Neural cell (in vitro differentiated cells): ENCODE results near the gene FNBP1L. TPM values are rescaled to one million over a fixed set of nuclear protein-coding genes. Genes with fewer than 3 reads are reported as not detected.

Source experiments
- H2AFZ ChIP-seq: fragments of 200-600, 300-800 bp; sonication (generic), shearing (Covaris generic); 2 replicates; pipeline ENCODE4 v1.6.0; 2014; ENCODE audit warnings: low read depth, mild to moderate bottlenecking, antibody characterized with exemption, low read length, moderate library complexity
- H3F3A ChIP-seq: fragments of 200-600 bp; shearing (Covaris generic); 2 replicates; pipeline ENCODE4 v1.6.1; 2016; ENCODE audit warnings: mild to moderate bottlenecking, moderate library complexity, mixed read lengths, antibody characterized with exemption, low read length; ENCODE audit not compliant: insufficient read depth, poor library complexity, severe bottlenecking
- H3K27ac ChIP-seq: fragments of 200-600, 300-800 bp; sonication (generic), shearing (Covaris generic); 2 replicates; pipeline ENCODE4 v1.5.1; 2014; ENCODE audit warnings: mild to moderate bottlenecking, low read length, moderate library complexity
- H3K27me3 ChIP-seq: fragments of 300-800, 200-600 bp; sonication (generic), shearing (Covaris generic); 2 replicates; pipeline ENCODE4 v1.6.0; 2014; ENCODE audit warnings: mild to moderate bottlenecking, low read depth, low read length, moderate library complexity; ENCODE audit not compliant: insufficient read depth
- H3K36me3 ChIP-seq: fragments of 300-800, 200-600 bp; sonication (generic), shearing (Covaris generic); 2 replicates; pipeline ENCODE4 v1.5.1; 2014; ENCODE audit warnings: mild to moderate bottlenecking, antibody characterized with exemption, low read length, moderate library complexity; ENCODE audit not compliant: insufficient read depth
- H3K4me2 ChIP-seq: fragments of 300-800, 200-600 bp; sonication (generic), shearing (Covaris generic); 2 replicates; pipeline ENCODE4 v1.6.0; 2014; ENCODE audit warnings: mild to moderate bottlenecking, low read length
- H3K4me3 ChIP-seq: fragments of 300-800, 200-600 bp; sonication (generic), shearing (Covaris generic); 2 replicates; pipeline ENCODE4 v1.5.1; 2014; ENCODE audit warnings: mild to moderate bottlenecking, low read length, moderate library complexity
- H3K79me2 ChIP-seq: fragments of 200-600 bp; shearing (Covaris generic); replicated peaks from 2 replicates; pipeline ENCODE4 v1.6.0; 2014; ENCODE audit warnings: mild to moderate bottlenecking, low read length, moderate library complexity; ENCODE audit not compliant: insufficient read depth
- H3K9ac ChIP-seq: fragments of 300-800, 200-600 bp; sonication (generic), shearing (Covaris generic); 2 replicates; pipeline ENCODE4 v1.6.1; 2016; ENCODE audit warnings: mild to moderate bottlenecking, low read length, mixed read lengths
- H3K9me2 ChIP-seq: fragments of 200-600 bp; shearing (Covaris generic); 2 replicates; pipeline ENCODE4 v1.6.1; 2016; ENCODE audit warnings: mild to moderate bottlenecking, low read length, mixed read lengths; ENCODE audit not compliant: insufficient read depth
- H3K9me3 ChIP-seq: fragments of 200-600, 300-800 bp; sonication (generic), shearing (Covaris generic); 2 replicates; pipeline ENCODE4 v1.6.1; 2016; ENCODE audit warnings: mild to moderate bottlenecking, mixed run types, low read length, moderate library complexity, mixed read lengths
- H4K20me1 ChIP-seq: fragments of 200-600 bp; shearing (Covaris generic); 2 replicates; pipeline ENCODE4 v1.6.1; 2016; ENCODE audit warnings: mild to moderate bottlenecking, mixed run types; ENCODE audit not compliant: insufficient read depth
- EP300 ChIP-seq: fragments of 450-650 bp; conservative IDR thresholded peaks from 2 replicates; pipeline ENCODE4 v1.6.1; 2014; ENCODE audit warnings: antibody characterized with exemption, mild to moderate bottlenecking, moderate library complexity; ENCODE audit not compliant: poor library complexity, severe bottlenecking
- EZH2 ChIP-seq: fragments of 200-600, 300-800 bp; shearing (Covaris generic), sonication (generic); IDR thresholded peaks from 2 replicates; pipeline ENCODE4 v1.6.1; 2014; ENCODE audit warnings: antibody characterized with exemption, low read length, borderline replicate concordance, mild to moderate bottlenecking; ENCODE audit not compliant: insufficient read depth, poor library complexity, severe bottlenecking
- MXI1 ChIP-seq: fragments of 450-650 bp; conservative IDR thresholded peaks from 2 replicates; pipeline ENCODE4 v1.6.1; 2014; ENCODE audit warnings: antibody characterized with exemption, mild to moderate bottlenecking; ENCODE audit not compliant: poor library complexity, severe bottlenecking
- POLR2AphosphoS5 ChIP-seq: IDR thresholded peaks from 2 replicates; pipeline ENCODE4 v1.6.1; 2012
- RAD21 ChIP-seq: fragments of 450-650 bp; conservative IDR thresholded peaks from 2 replicates; pipeline ENCODE4 v1.6.1; 2014; ENCODE audit warnings: antibody characterized with exemption, mild to moderate bottlenecking, moderate library complexity
- SMC3 ChIP-seq: fragments of 450-650 bp; conservative IDR thresholded peaks from 2 replicates; pipeline ENCODE4 v1.6.1; 2014; ENCODE audit warnings: antibody characterized with exemption, mild to moderate bottlenecking, moderate library complexity; ENCODE audit not compliant: poor library complexity
- TAF1 ChIP-seq: IDR thresholded peaks from 2 replicates; pipeline ENCODE4 v1.6.1; 2012; ENCODE audit warnings: low read depth
- polyA plus RNA-seq: library from polyadenylated mRNA; depleted of rRNA; stranded (reverse); fragments of >200 nt; gene quantifications from 2 replicates; pipeline ENCODE4 v1.2.3, GENCODE V29; 2014
- TF ChIP-seq, protein P1 (sequence below): fragments of 450-650 bp; IDR thresholded peaks from 2 replicates; pipeline ENCODE4 v1.5.1; 2014; ENCODE audit warnings: antibody characterized with exemption, mild to moderate bottlenecking, moderate library complexity; ENCODE audit not compliant: poor library complexity, severe bottlenecking
- TF ChIP-seq, protein P2 (sequence below): IDR thresholded peaks from 2 replicates; pipeline ENCODE4 v1.6.1; 2012; ENCODE audit warnings: borderline replicate concordance

Gene FNBP1L
- polyA plus RNA-seq, 1 donor from 2014 or later, result 1,044 TPM

DNA sequence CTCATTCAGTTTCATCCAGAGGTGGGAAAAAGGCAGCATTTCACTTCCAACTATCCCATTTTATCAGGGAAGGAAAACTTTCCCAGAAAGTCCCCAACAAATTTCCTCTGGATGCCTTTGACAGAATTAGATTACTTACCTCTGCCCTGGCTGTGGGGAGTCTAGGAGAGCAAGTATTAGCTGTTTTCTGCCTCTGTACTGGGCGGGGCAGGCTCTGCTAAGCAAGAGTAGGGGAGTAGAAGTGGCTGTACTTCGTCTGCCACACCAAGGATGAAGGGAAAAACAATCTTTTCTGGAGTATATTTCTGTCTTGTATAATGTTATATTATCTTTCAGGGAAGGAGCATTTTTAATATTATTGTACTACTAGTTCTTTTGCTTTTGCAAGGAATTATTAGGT is 78.5 kb downstream of the FNBP1L start:
- no peak for TF ChIP-seq EP300
- no peak for TF ChIP-seq TAF1
- no peak for TF ChIP-seq EZH2
- TF ChIP-seq, protein P1, sequence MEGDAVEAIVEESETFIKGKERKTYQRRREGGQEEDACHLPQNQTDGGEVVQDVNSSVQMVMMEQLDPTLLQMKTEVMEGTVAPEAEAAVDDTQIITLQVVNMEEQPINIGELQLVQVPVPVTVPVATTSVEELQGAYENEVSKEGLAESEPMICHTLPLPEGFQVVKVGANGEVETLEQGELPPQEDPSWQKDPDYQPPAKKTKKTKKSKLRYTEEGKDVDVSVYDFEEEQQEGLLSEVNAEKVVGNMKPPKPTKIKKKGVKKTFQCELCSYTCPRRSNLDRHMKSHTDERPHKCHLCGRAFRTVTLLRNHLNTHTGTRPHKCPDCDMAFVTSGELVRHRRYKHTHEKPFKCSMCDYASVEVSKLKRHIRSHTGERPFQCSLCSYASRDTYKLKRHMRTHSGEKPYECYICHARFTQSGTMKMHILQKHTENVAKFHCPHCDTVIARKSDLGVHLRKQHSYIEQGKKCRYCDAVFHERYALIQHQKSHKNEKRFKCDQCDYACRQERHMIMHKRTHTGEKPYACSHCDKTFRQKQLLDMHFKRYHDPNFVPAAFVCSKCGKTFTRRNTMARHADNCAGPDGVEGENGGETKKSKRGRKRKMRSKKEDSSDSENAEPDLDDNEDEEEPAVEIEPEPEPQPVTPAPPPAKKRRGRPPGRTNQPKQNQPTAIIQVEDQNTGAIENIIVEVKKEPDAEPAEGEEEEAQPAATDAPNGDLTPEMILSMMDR, result no peak
- TF ChIP-seq, protein P2, sequence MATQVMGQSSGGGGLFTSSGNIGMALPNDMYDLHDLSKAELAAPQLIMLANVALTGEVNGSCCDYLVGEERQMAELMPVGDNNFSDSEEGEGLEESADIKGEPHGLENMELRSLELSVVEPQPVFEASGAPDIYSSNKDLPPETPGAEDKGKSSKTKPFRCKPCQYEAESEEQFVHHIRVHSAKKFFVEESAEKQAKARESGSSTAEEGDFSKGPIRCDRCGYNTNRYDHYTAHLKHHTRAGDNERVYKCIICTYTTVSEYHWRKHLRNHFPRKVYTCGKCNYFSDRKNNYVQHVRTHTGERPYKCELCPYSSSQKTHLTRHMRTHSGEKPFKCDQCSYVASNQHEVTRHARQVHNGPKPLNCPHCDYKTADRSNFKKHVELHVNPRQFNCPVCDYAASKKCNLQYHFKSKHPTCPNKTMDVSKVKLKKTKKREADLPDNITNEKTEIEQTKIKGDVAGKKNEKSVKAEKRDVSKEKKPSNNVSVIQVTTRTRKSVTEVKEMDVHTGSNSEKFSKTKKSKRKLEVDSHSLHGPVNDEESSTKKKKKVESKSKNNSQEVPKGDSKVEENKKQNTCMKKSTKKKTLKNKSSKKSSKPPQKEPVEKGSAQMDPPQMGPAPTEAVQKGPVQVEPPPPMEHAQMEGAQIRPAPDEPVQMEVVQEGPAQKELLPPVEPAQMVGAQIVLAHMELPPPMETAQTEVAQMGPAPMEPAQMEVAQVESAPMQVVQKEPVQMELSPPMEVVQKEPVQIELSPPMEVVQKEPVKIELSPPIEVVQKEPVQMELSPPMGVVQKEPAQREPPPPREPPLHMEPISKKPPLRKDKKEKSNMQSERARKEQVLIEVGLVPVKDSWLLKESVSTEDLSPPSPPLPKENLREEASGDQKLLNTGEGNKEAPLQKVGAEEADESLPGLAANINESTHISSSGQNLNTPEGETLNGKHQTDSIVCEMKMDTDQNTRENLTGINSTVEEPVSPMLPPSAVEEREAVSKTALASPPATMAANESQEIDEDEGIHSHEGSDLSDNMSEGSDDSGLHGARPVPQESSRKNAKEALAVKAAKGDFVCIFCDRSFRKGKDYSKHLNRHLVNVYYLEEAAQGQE, result no peak
- TF ChIP-seq MXI1, result no peak
- no peak for TF ChIP-seq SMC3
- TF ChIP-seq POLR2AphosphoS5, result no peak
- no peak for TF ChIP-seq RAD21
- Histone ChIP-seq H4K20me1 (peaks cover 7% of the 10 kb centered on the region), H2AFZ (no peak overlapping the region), H3F3A (no peaks in the 10 kb centered on the region), H3K9ac (no peak overlapping the region), H3K79me2 (peaks cover 28% of the 10 kb centered on the region), H3K27me3 (no peaks in the 10 kb centered on the region), H3K9me2 (no peaks in the 10 kb centered on the region), H3K9me3 (no peaks in the 10 kb centered on the region), H3K36me3 (peaks cover 9% of the 10 kb centered on the region), H3K4me2 (no peak overlapping the region), H3K27ac (no peak overlapping the region), H3K4me3 (no peak overlapping the region)

DNA sequence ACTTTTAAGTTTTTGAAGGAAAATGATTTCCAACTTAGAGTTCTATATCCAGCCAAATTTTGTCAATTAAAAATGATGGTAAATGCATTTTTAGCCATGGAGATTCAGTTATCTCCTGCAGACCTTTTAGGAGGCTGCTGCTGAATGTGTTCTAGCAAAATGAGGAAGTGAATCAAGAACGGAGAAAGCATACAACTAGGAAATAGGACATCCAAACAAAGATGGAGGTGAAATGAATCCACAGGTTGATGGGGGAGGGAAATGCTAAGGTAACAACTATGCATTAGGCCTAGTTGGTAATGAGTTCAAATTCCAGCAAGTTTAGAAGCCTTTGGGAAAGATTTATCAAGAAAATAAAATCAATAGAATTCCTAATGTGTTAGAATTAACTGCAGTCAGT is 80.5 kb downstream of the FNBP1L start:
- TF ChIP-seq TAF1, result no peak
- TF ChIP-seq, protein P2, result no peak
- no peak for TF ChIP-seq MXI1
- no peak for TF ChIP-seq EZH2
- TF ChIP-seq, protein P1, result no peak
- no peak for TF ChIP-seq POLR2AphosphoS5
- TF ChIP-seq SMC3, result no peak
- TF ChIP-seq RAD21, result no peak
- no peak for TF ChIP-seq EP300
- Histone ChIP-seq H4K20me1 (no peaks in the 10 kb centered on the region), H3K9me2 (no peaks in the 10 kb centered on the region), H3K27me3 (no peaks in the 10 kb centered on the region), H3K4me2 (no peak overlapping the region), H2AFZ (no peak overlapping the region), H3K27ac (no peak overlapping the region), H3K79me2 (peaks cover 15% of the 10 kb centered on the region), H3K9ac (no peak overlapping the region), H3K9me3 (no peaks in the 10 kb centered on the region), H3F3A (no peaks in the 10 kb centered on the region), H3K4me3 (no peak overlapping the region), H3K36me3 (peaks cover 17% of the 10 kb centered on the region)
